Endothelial cell of umbilical vein (primary cell): ENCODE data around the gene SLC43A1. TPM values are rescaled to one million over a fixed set of nuclear protein-coding genes. Genes with fewer than 3 reads are reported as not detected.

ENCODE experiments used
- BruUV-seq: library from RNA; stranded (reverse); fragments of 400-500 nt; replicated peaks from 2 replicates; lab custom pipeline; 2021; lab: Mats Ljungman, UMichigan
- CTCF ChIA-PET: fragments of 300-600, 350-600 bp; sonication (Branson Sonifier 250); formaldehyde crosslinking; loops from one replicate; lab custom pipeline; 2021; ENCODE audit warnings: antibody characterized with exemption, inconsistent platforms; lab: Charles Lee
- POLR2A ChIA-PET: fragments of 300-600, 350-600 bp; sonication (Branson Sonifier 250); formaldehyde crosslinking; loops from one replicate; lab custom pipeline; 2021; ENCODE audit warnings: antibody characterized with exemption, inconsistent platforms; lab: Charles Lee
- DNase-seq: peaks from one replicate; pipeline ENCODE4 v3.0.0-alpha.2; 2011; ENCODE audit warnings: low read depth, low spot score
- FAIRE-seq: peaks from 2 replicates; lab custom pipeline; 2011; peaks lifted over from hg19 to GRCh38; lab: Jason Lieb, UNC
- H2AFZ ChIP-seq: 2 replicates; pipeline ENCODE4 v1.6.0; 2012; ENCODE audit warnings: low read depth, low read length, control low read depth, inconsistent platforms
- H3K27ac ChIP-seq: 2 replicates; pipeline ENCODE4 v1.5.1; 2011; ENCODE audit warnings: low read depth, mild to moderate bottlenecking, control low read depth, low read length, moderate library complexity; ENCODE audit not compliant: insufficient read depth
- H3K27me3 ChIP-seq, 2 experiments: 2 replicates each; pipeline versions ENCODE4 v1.6.0 to v1.6.1; 2011; ENCODE audit warnings: low read length in 2 of 2, mixed read lengths in 1 of 2; ENCODE audit not compliant: control insufficient read depth in 2 of 2, insufficient read depth in 2 of 2
- H3K36me3 ChIP-seq, 2 experiments: 2 replicates in 1 of 2; 3 replicates in 1 of 2; pipeline ENCODE4 v1.5.1; 2011; ENCODE audit warnings: low read length in 2 of 2, mild to moderate bottlenecking in 1 of 2, moderate library complexity in 1 of 2; ENCODE audit not compliant: control insufficient read depth in 2 of 2, insufficient read depth in 2 of 2; ENCODE audit errors: extremely low read depth in 1 of 2
- H3K4me1 ChIP-seq: 3 replicates; pipeline ENCODE4 v1.5.1; 2011; ENCODE audit warnings: mild to moderate bottlenecking, low read length; ENCODE audit not compliant: control insufficient read depth, insufficient read depth; ENCODE audit errors: extremely low read depth
- H3K4me2 ChIP-seq: 2 replicates; pipeline ENCODE4 v1.6.1; 2011; ENCODE audit warnings: low read length, control low read depth, mixed read lengths; ENCODE audit not compliant: insufficient read depth
- H3K4me3 ChIP-seq, 3 experiments: fragments of 200-600 bp in 1 of 3; sonication (generic), shearing (Covaris generic) in 1 of 3; replicated peaks in 1 of 3; 2 replicates each; pipeline ENCODE4 v1.5.1; 2011 to 2016; ENCODE audit warnings: control low read depth in 3 of 3, low read length in 3 of 3, mild to moderate bottlenecking in 2 of 3, inconsistent platforms in 1 of 3, low read depth in 1 of 3, moderate library complexity in 1 of 3; ENCODE audit not compliant: insufficient read depth in 1 of 3
- H3K79me2 ChIP-seq: 2 replicates; pipeline ENCODE4 v1.6.0; 2012; ENCODE audit warnings: low read length, inconsistent platforms; ENCODE audit not compliant: control insufficient read depth, insufficient read depth
- H3K9ac ChIP-seq: replicated peaks from 2 replicates; pipeline ENCODE3; 2011; ENCODE audit warnings: low read length, control low read depth; ENCODE audit not compliant: insufficient read depth; ENCODE audit errors: extremely low read depth
- H3K9me1 ChIP-seq: replicated peaks from 3 replicates; pipeline ENCODE4 v1.6.0; 2011; ENCODE audit warnings: mild to moderate bottlenecking, low read length; ENCODE audit not compliant: control insufficient read depth, insufficient read depth; ENCODE audit errors: extremely low read depth
- H3K9me3 ChIP-seq: replicated peaks from 2 replicates; pipeline ENCODE4 v1.5.1; 2012; ENCODE audit warnings: low read length, inconsistent platforms; ENCODE audit not compliant: control insufficient read depth, insufficient read depth
- H4K20me1 ChIP-seq: replicated peaks from 2 replicates; pipeline ENCODE3; 2011; ENCODE audit warnings: mild to moderate bottlenecking, low read length; ENCODE audit not compliant: control insufficient read depth, insufficient read depth; ENCODE audit errors: extremely low read depth
- FOS ChIP-seq: IDR thresholded peaks from 2 replicates; pipeline ENCODE4 v1.6.1; 2011; ENCODE audit warnings: mild to moderate bottlenecking, low read length, moderate library complexity, borderline replicate concordance; ENCODE audit not compliant: insufficient read depth
- MYC ChIP-seq: IDR thresholded peaks from one replicate; pipeline ENCODE4 v1.6.1; 2011; ENCODE audit warnings: mild to moderate bottlenecking, low read depth, low read length
- POLR2AphosphoS5 ChIP-seq: IDR thresholded peaks from 2 replicates; pipeline ENCODE4 v1.6.1; 2012; ENCODE audit warnings: low read depth, mild to moderate bottlenecking, control low read depth, low read length, moderate library complexity; ENCODE audit not compliant: insufficient read depth
- dilution Hi-C: fragments of 300-500 bp; cut with MboI; formaldehyde crosslinking; loops from one replicate; pipeline ENCODE4 v1.15.0; 2019; ENCODE audit warnings: low sequenced_read_pairs; ENCODE audit not compliant: extremely low pct_ligation_motif_present
- intact Hi-C: fragments of 100-400 bp; cut with micrococcal nuclease; formaldehyde crosslinking; loops from one replicate; pipeline ENCODE4 v1.10.0; 2022
- polyA plus RNA-seq, 4 experiments: library from polyadenylated mRNA; depleted of rRNA in 3 of 4; stranded (reverse) in 3 of 4; unstranded in 1 of 4; fragments of >200 nt; gene quantifications; 2 replicates each; pipeline versions ENCODE4 v1.2.1 to v1.2.3, GENCODE V29; 2011 to 2012; ENCODE audit warnings: missing spikeins in 1 of 4
- total RNA-seq: library from RNA; stranded (reverse); gene quantifications from 2 replicates; pipeline ENCODE4 v1.2.3, GENCODE V29; 2021

The SLC43A1 gene
- total and polyA plus RNA-seq, 2 donors (not counting 3 experiments of a cell fraction or from before 2014, with no cell fraction given): 13.7 to 19.5 TPM

- no peak overlapping the region for H3K4me2 ChIP-seq
- no peaks in the 10 kb centered on the region for H3K79me2 ChIP-seq
- no peak for TF ChIP-seq FOS
- H3K36me3 ChIP-seq: no peaks in the 10 kb centered on the region
- H3K9me3 ChIP-seq: no peaks in the 10 kb centered on the region
- no TSS peak for BruUV-seq
- H3K9ac ChIP-seq: no peak overlapping the region
- no peaks in the 10 kb centered on the region for H3K27me3 ChIP-seq
- no peaks in the 10 kb centered on the region for H3K9me1 ChIP-seq
- H2AFZ ChIP-seq: no peak overlapping the region
- H3K27ac ChIP-seq: no peak overlapping the region
- DNase-seq (no peak), FAIRE-seq (no peak)
- H3K4me1 ChIP-seq: peaks cover 7% of the 10 kb centered on the region
- intact Hi-C loops: no loop called here
- dilution Hi-C loops: no loop called here
- H3K4me3 ChIP-seq: no peak overlapping the region
- H4K20me1 ChIP-seq: no peaks in the 10 kb centered on the region
- ChIA-PET CTCF (interaction anchor here (1.0 to 8.2 kb wide), 6 partner anchors 8 to 143 kb away, joined by 3 to 95 read pairs (median 6); no protein-coding TSS in a partner anchor), POLR2A (no interaction called here)
Measured at GRCh38 chr11:57501953-57502352, 13.5 kb downstream of the SLC43A1 start.

GRCh38 chr11:57500926-57501325 lies 14.6 kb downstream of the SLC43A1 start:
- Histone ChIP-seq H3K4me3 (no peak overlapping the region), H3K9me3 (no peaks in the 10 kb centered on the region), H4K20me1 (no peaks in the 10 kb centered on the region), H3K9ac (no peak overlapping the region), H3K36me3 (no peaks in the 10 kb centered on the region), H3K79me2 (no peaks in the 10 kb centered on the region), H3K9me1 (no peaks in the 10 kb centered on the region), H3K27ac (no peak overlapping the region), H3K4me1 (peaks cover 7% of the 10 kb centered on the region), H3K27me3 (no peaks in the 10 kb centered on the region), H2AFZ (no peak overlapping the region), H3K4me2 (no peak overlapping the region)
- dilution Hi-C loops (no loop called here), intact Hi-C loops (no loop called here)
- no TSS peak for BruUV-seq
- ChIA-PET POLR2A (no interaction called here), CTCF (interaction anchor here (0.7 to 3.5 kb wide), 4 partner anchors 14 to 144 kb away, joined by 3 to 11 read pairs (median 5); no protein-coding TSS in a partner anchor)
- DNase-seq: no peak
- no peak for FAIRE-seq
- TF ChIP-seq MYC (no peak), POLR2AphosphoS5 (no peak)
